ENCODE results near the gene GPBP1L1. TPM values are rescaled to one million over a fixed set of nuclear protein-coding genes. Genes with fewer than 3 reads are reported as not detected.

GPBP1L1 gene
- total and polyA plus RNA-seq, 9 of the 15 experiments (the other 6 are each of a cell fraction or from before 2014, with no cell fraction given), result 86.0 to 216 (median 138) TPM

- TF ChIP-seq REST (IDR thresholded peaks at IDR 0.05; ENCODE audit: borderline replicate concordance) (no peak), REST (CRISPR knock-in tag; IDR thresholded peaks at IDR 0.05; ENCODE audit: low read depth) (no peak), ILF3 (IDR thresholded peaks at IDR 0.05; ENCODE audit: borderline replicate concordance) (no peak), SP2 (IDR thresholded peaks at IDR 0.05; ENCODE audit: extremely low read depth, low read depth, low read length, poor library complexity, severe bottlenecking) (no peak), NCOA4 (IDR thresholded peaks at IDR 0.05; ENCODE audit: partially characterized antibody) (no peak), COPS2 (conservative IDR thresholded peaks at IDR 0.05) (no peak), HDAC8 (tag; IDR thresholded peaks at IDR 0.05) (no peak), CBFA2T3 (IDR thresholded peaks at IDR 0.05) (no peak), ZNF140 (CRISPR knock-in tag; IDR thresholded peaks at IDR 0.05) (no peak), FOXJ2 (tag; IDR thresholded peaks at IDR 0.05) (0 out of 2 replicates have a peak, but pooled peaks have one; percentile 52), SRSF9 (IDR thresholded peaks at IDR 0.05; ENCODE audit: borderline replicate concordance, low read depth, low read length) (no peak), ZNF316 (IDR thresholded peaks at IDR 0.05) (no peak), CCNT2 (IDR thresholded peaks at IDR 0.05; ENCODE audit: borderline replicate concordance, extremely low read depth, insufficient read length, low read depth, low read length) (no peak), GATAD2B (IDR thresholded peaks at IDR 0.05; ENCODE audit: borderline replicate concordance) (no peak), ZC3H8 (IDR thresholded peaks at IDR 0.05) (no peak), HMG20B (CRISPR knock-in tag; IDR thresholded peaks at IDR 0.05) (no peak), NR3C1 (CRISPR knock-in tag; IDR thresholded peaks at IDR 0.05) (no peak)
- TF ChIP-seq, protein P1, sequence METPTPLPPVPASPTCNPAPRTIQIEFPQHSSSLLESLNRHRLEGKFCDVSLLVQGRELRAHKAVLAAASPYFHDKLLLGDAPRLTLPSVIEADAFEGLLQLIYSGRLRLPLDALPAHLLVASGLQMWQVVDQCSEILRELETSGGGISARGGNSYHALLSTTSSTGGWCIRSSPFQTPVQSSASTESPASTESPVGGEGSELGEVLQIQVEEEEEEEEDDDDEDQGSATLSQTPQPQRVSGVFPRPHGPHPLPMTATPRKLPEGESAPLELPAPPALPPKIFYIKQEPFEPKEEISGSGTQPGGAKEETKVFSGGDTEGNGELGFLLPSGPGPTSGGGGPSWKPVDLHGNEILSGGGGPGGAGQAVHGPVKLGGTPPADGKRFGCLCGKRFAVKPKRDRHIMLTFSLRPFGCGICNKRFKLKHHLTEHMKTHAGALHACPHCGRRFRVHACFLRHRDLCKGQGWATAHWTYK (CRISPR knock-in tag; IDR thresholded peaks at IDR 0.05), result no peak
- TF ChIP-seq, protein P2, sequence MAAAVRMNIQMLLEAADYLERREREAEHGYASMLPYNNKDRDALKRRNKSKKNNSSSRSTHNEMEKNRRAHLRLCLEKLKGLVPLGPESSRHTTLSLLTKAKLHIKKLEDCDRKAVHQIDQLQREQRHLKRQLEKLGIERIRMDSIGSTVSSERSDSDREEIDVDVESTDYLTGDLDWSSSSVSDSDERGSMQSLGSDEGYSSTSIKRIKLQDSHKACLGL (CRISPR knock-in tag; IDR thresholded peaks at IDR 0.05; ENCODE audit: borderline replicate concordance, poor library complexity, severe bottlenecking), result no peak
- TF ChIP-seq, protein P3, sequence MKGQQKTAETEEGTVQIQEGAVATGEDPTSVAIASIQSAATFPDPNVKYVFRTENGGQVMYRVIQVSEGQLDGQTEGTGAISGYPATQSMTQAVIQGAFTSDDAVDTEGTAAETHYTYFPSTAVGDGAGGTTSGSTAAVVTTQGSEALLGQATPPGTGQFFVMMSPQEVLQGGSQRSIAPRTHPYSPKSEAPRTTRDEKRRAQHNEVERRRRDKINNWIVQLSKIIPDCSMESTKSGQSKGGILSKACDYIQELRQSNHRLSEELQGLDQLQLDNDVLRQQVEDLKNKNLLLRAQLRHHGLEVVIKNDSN (CRISPR knock-in tag; IDR thresholded peaks at IDR 0.05), result no peak
Observed at GRCh38 chr1:45585110-45585426, 101.3 kb downstream of the GPBP1L1 start (continued).

Measured in K562 (cell line).